D721Med (cell line): Measurements from ENCODE around the gene VPS8.

ENCODE experiments used
- DNase-seq: peaks from one replicate; pipeline ENCODE4 v3.0.0; 2011; ENCODE audit warnings: low spot score; ENCODE audit not compliant: insufficient read length
- FAIRE-seq: peaks from 2 replicates; lab custom pipeline; 2011; peaks lifted over from hg19 to GRCh38; lab: Jason Lieb, UNC
- TF ChIP-seq, protein P1 (sequence below): IDR thresholded peaks from 2 replicates; pipeline ENCODE4 v1.5.1; 2012; ENCODE audit warnings: mild to moderate bottlenecking, control low read depth; ENCODE audit not compliant: insufficient read depth; ENCODE audit errors: missing control alignments

Gene VPS8

DNA sequence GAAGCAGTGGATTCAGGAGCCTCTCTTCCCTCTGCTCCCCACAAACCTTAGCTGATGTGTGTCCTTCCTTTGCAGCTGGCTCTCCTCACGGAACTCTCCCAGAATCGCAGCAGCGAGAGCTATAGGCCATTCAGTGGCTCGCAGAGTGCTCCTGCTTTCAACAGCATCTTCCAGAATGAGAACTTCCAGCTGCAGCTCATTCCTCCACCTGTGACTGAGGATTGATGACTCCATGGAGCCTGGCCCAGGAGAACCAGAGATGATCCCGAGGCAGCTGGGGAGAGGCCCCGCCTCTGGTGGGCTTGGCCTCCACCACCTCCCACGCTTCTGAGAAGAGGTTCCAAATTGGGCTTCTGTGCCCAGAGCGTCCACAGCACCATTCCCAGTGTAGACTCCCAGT lies 239.8 kb downstream of the VPS8 start:
- FAIRE-seq, result no peak
- TF ChIP-seq, protein P1, sequence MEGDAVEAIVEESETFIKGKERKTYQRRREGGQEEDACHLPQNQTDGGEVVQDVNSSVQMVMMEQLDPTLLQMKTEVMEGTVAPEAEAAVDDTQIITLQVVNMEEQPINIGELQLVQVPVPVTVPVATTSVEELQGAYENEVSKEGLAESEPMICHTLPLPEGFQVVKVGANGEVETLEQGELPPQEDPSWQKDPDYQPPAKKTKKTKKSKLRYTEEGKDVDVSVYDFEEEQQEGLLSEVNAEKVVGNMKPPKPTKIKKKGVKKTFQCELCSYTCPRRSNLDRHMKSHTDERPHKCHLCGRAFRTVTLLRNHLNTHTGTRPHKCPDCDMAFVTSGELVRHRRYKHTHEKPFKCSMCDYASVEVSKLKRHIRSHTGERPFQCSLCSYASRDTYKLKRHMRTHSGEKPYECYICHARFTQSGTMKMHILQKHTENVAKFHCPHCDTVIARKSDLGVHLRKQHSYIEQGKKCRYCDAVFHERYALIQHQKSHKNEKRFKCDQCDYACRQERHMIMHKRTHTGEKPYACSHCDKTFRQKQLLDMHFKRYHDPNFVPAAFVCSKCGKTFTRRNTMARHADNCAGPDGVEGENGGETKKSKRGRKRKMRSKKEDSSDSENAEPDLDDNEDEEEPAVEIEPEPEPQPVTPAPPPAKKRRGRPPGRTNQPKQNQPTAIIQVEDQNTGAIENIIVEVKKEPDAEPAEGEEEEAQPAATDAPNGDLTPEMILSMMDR, result no peak
- DNase-seq, result no peak

DNA sequence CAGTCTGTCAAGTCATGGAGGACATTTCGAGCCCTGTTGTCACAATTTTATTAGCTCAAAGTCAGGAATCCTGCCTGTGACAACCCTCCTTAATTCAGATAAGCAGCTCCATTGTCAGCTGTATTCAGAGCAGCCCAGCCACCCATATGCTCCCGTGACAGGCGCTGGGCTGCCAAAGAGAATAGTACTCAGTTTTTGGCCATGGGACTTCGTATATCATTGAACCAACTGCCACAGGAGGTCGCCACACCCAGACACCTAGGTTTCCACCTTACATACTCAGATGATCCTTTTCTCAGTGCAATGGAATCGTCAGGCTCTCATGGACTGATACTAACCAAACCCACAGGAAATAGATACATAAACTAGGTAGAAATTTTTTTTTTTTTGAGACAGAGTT lies 240.7 kb downstream of the VPS8 start:
- FAIRE-seq, result no peak
- TF ChIP-seq, protein P1, result no peak
- DNase-seq, result no peak

DNA sequence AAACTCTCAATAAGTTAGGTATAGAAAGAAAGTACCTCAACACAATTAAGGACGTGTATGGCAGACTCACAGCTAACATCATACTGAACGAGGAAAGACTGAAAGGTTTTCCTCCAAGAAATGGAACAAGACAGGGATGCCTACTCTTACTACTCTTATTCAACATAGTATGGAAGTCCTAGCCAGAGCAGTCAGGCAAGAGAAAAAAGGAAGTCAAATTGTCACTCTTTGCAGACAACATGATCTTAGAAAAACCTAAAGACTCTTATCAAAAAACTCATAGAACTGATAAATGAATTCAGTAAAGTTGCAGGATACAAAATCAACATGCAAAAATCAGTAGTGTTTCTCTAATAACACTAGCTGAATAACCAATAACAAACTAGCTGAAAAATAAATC lies 244.9 kb downstream of the VPS8 start:
- TF ChIP-seq, protein P1, result no peak
- no peak for FAIRE-seq
- DNase-seq, result no peak

DNA sequence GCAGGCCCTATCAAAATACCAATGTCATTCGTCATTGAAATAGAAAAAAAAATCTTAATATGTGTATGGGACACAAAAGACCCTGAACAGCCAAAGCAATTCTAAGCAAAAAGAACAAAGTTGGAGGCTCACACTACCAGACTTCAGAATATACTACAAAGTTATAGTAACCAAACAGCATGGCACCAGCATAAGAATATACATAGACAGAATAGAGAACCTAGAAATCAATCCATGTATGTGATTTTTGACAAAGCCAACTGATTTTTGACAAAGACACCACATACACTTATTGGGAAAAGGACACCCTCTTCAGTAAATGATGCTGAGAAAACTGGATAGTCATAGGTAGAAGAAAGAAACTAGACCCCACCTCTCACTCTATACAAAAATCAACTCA lies 245.9 kb downstream of the VPS8 start:
- FAIRE-seq, result no peak

DNA sequence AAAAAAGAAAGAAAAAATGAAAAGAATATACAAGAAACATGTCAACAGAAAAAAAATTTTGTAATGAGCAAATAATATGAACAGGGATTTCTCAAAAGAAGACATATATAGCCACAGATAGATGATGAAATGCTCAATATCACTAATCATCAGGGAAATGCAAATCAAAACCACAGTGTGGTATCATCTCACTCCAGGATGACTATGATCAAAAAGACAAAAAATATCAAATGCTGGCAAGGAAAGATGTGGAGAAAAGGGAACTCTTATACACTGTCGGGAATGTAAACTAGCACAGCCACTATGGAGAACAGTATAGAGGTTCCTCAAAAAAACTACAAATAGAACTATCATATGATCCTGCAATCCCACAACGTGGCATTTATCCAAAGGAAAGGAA lies 246.8 kb downstream of the VPS8 start:
- TF ChIP-seq, protein P1, result no peak
- DNase-seq (no peak), FAIRE-seq (no peak)

More for the DNA sequence above, 245.9 kb downstream of the VPS8 start:
- no peak for DNase-seq
- TF ChIP-seq, protein P1, result no peak

DNA sequence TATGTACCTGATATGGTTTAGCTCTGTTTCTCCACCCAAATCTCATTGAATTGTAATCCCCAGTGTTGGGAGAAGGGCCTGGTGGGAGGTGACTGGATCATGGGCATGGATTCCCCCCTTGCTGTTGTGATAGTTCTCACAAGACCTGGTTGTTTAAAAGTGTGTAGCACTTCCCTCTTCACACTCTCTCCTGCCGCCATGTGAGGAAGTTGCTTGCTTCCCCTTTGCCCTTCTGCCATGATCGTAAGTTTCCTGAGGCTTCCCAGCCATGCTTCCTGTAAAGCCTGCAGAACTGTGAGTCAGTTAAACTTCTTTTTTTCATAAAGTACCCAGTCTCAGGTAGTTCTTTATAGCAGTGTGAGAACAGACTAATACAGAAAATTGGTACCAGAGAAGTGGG lies 247.8 kb downstream of the VPS8 start:
- FAIRE-seq (no peak), DNase-seq (no peak)
- TF ChIP-seq, protein P1, result no peak

DNA sequence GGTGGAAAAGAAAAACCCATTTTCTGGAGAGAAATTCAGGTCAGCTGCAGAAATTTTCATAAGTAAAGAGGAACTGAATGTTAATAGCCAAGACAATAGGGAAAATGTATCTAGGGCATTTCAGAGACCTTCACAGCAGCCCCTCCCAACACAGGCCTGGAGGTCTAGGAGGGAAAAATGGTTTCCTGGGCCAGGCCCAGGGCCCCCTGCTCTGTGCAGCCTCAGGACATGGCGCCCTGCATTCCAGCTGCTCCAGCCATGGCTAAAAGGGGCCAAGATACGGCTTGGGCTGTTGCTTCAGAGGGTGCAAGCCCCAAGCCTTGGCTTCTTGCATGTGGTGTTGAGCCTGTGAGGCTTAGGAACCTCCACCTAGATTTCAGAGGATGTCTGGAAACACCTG lies 248.7 kb downstream of the VPS8 start:
- DNase-seq, result no peak
- TF ChIP-seq, protein P1, result no peak
- FAIRE-seq, result no peak
